ENCODE data around the gene GRK5.
"Not testable (repeated sequence)": the region's sequence is repeated elsewhere in the genome, so short reads cannot be mapped to it uniquely, and the experiment has no call there.

GRK5 gene

DNA sequence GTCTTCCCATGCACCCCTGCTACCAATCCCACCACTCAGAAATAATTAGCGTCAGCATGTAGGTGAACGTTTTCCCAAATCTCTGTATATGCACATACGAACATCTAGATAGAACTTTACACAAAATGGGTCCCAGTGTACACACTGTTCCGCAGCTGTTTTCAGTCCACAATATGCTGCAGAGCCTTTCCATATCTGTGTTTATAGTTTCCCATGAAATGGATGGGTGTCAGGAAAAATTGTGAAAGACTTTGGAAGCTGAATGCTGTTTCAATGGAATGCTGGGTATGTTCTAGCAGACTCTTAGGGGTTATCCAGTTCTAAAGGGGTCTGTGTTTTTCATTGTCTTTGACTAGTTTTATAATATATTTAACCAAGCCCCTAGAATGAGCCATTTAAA lies 13.8 kb downstream of the GRK5 start:
- in situ Hi-C loops (cut with MboI; ENCODE audit: low sequenced_read_pairs), result no loop called here

DNA sequence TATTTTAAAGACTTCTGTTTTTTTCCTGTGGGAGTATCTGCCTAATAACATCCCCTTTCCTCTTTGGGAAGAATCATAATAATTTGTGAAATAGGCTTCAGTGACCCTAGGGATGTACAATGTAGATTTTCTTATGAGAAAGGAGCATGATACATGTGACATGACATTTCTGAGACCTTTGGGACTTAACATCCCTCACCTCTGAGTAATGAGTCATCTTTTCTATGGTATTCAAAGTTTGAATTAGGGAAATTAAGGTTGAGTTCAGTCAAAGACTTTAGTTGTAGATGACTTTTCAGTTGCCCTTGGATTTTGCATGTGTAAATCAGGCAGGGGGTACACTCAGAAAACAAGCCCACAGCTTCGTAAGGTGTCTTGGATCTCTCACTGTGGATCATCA lies 14.3 kb downstream of the GRK5 start:
- in situ Hi-C loops (cut with MboI; ENCODE audit: low sequenced_read_pairs), result no loop called here

DNA sequence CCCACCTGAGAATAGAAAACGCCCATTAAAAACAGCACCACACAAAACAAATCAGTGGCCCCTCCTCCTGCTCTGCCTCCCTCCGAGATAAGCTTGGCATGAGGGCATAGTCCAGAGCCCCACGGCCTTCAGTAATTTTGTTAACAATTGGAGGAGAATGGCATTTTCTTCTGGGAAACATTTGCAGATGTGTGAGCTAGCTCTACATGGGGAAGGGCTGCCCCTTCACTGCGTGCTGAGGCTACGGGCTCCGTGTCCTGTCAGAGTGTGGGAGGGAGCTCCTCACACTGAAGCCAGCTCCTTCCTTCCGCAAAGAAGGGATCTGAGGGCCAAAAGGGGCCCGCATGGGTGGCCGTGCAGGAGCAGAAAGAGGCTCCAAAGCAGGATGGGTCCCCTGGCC lies 15.2 kb downstream of the GRK5 start:
- in situ Hi-C loops (cut with MboI; ENCODE audit: low sequenced_read_pairs), result no loop called here

DNA sequence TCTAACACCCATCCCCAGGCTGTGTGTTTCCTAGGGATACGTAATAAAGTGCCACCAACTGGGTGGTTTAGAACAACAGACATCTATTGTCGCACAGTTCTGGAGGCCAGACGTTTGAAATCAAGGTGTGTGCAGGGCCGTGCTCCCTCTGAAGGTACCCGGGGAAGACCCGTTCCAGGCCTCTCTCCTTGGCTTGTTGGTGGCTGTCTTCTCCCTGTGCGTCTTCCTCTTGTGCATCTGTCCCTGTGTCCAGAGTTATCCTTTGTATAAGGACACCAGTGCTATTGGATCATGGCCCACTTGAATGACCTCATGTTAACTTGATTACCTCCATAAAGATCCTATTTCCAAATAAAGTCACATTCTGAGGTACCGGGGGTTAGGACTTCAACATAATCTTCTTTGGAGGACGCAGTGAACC lies 15.6 kb downstream of the GRK5 start:
- in situ Hi-C loops (cut with MboI; ENCODE audit: low sequenced_read_pairs), result no loop called here

DNA sequence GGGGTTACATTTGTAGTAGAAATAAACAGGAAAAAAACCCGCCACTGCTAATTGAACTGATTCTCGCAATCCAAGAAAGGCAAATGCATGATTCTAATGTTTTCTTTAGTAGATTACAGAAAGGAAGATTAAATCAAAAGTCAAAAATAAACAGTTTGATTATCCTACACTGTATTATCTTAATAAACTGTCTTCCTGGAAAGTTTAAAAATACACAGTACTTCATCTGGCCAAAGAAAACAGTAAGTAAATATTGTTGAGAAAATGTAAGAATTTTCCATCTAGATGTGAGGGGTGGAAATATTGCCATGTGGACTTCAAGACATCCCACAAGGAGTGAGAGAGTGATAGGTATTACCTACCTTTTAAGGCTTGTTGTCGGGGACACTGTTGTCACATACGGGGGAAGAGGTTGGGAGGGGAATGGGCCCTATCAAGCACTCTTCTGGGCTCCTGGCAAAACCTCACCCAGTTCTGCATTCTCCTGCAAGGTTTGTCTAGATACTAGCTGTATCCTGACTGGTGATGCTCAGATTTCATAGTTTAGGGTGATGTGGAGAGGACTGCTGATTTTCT lies 17.8 kb downstream of the GRK5 start:
- in situ Hi-C loops (cut with MboI; ENCODE audit: low sequenced_read_pairs), result no loop called here

DNA sequence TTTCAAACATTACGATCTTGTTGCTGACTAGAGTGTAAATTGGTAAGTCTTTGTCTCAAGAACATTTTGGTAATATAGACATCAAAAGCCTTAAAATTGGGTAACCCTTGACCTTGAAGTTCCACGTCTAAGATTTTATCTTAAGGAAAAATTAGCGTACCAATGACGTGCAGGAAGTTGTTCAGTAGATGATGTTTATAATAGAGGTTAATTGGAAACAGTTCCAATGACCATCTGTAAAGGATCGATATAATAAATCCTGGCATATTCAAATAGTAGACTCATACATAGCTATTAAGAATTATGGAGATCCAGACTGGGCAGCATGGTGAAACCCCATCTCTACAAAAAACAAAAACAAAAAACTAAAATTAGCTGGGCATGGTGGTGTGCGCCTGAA lies 20.5 kb downstream of the GRK5 start:
- in situ Hi-C loops (cut with MboI; ENCODE audit: low sequenced_read_pairs), result no loop called here

DNA sequence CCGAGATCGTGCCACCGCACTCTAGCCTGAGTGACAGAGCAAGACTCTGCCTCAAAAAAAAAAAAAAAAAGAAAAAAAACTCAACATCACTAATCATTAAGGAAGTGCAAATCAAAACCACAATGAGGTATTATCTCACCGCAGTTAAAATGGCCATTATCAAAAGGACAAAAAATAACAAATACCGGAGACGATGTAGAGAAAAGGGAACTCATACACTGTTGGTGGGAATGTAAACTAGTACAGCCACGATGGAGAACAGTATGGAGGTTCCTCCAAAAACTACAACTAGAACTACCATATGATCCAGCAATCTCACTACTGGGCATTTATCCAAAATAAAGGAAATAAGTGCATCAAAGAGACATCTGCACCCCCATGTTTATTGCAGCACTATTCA lies 24.3 kb downstream of the GRK5 start:
- in situ Hi-C loops (cut with MboI; ENCODE audit: low sequenced_read_pairs), result no loop called here

DNA sequence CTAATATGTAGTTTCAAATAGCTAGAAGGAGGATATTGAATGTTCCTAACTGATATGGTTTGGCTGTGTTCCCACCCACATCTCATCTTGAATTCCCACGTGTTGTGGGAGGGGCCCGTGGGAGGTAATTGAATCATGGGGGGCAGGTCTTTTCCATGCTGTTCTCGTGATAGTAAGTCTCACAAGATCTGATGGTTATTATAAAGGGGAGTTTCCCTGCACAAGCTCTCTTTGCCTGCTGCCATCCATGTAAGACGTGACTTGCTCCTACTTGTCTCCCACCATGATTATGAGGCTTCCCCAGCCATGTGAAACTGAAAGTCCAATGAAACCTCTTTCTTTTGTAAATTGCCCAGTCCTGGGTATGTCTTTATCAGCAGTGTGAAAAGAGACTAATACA lies 25.1 kb downstream of the GRK5 start:
- in situ Hi-C loops (cut with MboI; ENCODE audit: low sequenced_read_pairs), result not testable (repeated sequence)

DNA sequence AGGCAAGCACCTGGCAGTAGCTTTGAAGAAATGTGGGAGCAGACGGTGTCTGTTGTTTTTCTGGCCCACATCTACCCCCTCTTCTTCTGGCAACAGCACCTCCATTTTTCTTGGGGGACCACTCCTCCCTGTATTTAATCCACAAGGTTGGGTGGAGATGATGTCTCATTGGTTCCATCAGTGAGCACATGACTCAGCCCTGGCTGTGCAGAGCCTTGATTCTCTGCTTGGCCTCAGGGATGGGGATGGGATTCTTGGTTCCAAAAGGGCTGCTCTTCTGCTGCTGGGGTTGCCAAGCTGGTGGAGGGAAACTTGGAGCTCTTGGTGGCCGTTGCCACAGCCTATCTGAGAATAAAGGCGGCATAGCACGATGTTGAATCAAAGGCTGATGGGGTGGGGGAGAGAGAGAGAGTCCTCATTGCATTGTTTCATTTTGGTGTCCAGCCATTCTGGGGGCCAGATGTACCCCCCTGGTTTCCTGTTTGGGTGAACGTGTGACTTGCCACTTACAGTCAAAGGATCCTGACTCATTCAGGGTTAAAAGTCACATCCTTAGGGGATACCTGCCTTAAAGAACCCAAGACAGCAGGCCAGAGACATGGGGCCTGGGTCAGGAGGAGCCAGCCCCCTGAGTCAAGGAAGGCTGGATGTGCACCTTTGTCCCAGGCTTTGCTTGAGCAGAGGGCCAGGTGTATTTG lies 25.9 kb downstream of the GRK5 start:
- in situ Hi-C loops (cut with MboI; ENCODE audit: low sequenced_read_pairs), result no loop called here

DNA sequence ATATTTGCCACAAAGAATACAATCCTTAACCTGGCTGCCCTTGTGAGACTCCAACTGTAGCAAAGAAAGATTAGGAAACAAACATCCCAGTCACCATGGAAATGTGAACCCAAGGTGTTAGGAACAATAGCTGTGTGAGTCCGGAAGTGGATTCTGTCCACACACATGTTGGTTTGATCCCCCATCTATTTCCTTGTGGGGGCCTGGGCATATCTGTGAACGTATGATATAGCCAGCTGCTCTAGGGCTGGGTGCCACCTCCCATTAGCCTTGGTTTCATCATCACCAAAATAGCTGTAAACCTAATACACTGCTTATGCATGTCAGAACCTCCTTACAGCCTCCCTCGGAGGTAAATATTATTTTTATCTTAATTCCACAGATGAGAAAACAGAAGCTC lies 26.4 kb downstream of the GRK5 start:
- in situ Hi-C loops (cut with MboI; ENCODE audit: low sequenced_read_pairs), result no loop called here

DNA sequence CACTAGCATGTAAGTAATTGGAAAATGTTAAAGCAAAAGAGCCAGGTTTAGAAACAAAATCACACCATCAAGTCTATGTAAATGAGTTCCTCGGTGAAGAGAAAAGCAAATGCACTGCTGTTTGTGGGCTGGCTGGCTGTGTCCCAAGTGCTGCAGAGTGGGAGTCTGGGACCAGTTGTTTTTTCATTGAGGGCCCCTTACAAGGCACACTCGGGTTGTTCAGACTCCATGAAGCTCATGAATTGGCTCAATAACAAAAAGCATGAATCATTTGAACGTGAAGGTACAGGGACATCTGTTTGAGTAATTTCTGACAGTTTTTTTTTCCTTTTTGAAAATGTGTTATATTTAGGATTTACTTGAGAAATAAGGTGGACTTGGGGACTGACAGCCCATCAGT lies 28.0 kb downstream of the GRK5 start:
- in situ Hi-C loops (cut with MboI; ENCODE audit: low sequenced_read_pairs), result no loop called here

DNA sequence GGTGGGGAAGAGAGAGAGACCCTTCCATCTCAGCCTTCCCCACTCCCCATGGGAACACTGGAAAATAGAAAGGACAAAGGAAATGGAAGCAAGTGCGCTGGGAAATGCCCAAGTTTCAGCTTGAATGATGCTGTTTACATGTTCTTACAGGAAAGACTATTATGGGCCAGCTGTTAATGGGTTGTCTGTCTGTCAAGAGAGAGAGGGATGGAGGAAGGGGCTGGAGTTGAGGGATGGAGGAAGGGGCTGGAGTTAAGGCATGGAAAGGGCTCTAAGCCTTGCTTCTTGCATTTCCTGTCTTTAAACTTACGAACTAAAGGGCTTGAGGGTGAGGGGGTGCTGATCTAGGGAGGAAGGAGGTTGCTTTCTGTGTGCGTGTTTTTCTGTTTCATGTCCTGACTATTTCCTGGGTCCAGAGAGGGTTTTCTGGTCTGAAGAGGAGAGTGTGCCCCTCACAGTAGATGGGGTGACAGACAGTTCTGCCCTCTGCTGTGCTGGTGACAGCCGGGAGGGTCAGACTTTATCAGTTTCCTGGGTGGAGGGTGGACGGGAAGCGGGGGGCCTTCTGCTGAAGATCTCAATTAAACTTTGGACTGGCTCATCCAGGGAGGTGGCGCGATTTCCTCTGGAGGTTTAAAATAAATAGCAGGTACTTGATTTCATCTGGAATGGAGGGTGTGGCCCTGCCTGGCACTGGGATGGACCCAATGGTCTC lies 30.5 kb downstream of the GRK5 start:
- in situ Hi-C loops (cut with MboI; ENCODE audit: low sequenced_read_pairs), result no loop called here

DNA sequence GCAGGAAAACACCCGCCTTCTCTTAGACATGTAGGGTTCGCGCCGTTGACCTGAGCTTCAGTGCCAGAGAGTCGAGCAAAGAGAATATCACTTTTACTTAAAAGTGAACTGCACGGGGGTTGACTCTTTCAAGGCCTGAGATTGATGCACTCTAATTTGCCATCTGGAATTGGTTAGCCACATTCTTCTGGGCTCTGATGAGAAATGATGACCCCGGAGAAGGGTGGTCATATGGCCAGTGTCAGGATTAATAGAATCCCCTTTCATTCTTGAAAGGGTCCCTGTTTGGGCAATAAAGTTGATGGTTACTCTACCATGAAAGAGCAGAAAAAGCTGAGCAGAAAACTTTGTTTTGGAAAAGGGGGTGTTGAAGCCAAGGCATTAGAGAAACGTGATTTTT lies 31.2 kb downstream of the GRK5 start:
- in situ Hi-C loops (cut with MboI; ENCODE audit: low sequenced_read_pairs), result no loop called here

DNA sequence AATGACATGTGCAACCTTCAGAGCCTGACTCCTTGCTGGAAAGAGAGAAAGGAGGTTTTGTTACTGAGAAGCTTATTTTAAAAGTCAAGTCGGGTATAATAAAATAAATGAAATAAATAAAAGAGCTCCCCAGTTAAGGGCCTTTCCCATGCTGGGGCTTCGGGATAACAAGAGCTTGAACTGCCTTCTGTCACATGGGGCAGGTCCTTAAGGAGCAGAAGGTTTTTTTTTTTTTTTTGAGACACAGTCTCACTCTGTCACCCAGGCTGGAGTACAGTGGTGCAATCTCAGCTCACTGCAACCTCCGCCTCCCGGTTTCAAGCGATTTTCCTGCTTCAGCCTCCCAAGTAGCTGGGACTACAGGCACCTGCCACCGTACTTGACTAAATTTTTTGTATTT lies 31.6 kb downstream of the GRK5 start:
- in situ Hi-C loops (cut with MboI; ENCODE audit: low sequenced_read_pairs), result not testable (repeated sequence)

DNA sequence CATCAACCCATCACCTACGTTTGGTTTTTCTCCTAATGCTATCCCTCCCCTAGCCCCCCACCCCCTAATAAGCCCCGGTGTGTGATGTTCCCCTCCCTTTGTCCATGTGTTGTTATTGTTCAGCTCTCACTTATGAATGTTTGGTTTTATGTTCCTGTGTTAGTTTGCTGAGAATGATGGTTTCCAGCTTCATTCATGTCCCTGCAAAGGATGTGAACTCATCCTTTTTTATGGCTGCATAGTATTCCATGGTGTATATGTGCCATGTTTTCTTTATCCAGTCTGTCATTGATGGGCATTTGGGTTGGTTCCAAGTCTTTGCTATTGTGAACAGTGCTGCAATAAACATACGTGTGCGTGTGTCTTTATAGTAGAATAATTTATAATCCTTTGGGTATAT lies 32.3 kb downstream of the GRK5 start:
- in situ Hi-C loops (cut with MboI; ENCODE audit: low sequenced_read_pairs), result not testable (repeated sequence)

DNA sequence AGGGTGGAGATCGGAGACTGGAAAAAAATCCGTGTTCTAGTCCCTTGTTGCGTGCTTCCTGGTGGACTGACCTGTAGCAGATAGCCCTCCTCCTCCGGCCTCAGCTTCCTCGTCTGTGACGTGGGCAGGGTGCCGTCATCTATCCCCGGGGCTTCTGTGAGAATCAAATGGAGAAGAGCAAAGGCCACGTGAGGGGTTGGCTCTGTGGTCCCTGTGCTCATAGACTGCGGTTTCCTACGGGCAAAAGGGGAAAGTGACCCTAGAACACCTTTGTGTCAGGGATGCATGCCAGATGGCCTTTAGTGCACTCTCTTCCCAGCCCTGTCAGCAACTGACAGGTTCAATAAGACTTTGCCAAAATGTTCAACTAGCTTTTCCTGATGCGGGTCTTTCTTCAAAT lies 33.7 kb downstream of the GRK5 start:
- in situ Hi-C loops (cut with MboI; ENCODE audit: low sequenced_read_pairs), result no loop called here

DNA sequence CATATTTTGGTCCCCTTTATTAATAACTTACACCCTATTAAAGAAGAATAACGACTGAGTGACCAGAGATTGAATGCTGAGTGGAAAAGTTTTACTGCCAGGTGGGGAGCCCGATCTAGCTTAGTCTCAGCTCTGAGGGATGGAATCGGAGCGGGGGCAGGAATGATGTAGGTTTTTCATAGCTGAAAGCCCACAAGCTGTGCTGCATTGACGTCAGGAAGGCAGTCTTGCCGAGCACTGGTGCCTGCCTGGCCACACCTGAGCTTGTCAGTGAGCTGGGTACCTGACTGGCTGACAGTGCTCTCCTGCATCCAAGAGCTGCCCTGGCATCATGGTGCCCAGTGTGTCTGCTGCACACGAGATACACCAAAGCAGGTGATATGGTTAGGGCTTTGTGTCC lies 34.8 kb downstream of the GRK5 start:
- in situ Hi-C loops (cut with MboI; ENCODE audit: low sequenced_read_pairs), result no loop called here

DNA sequence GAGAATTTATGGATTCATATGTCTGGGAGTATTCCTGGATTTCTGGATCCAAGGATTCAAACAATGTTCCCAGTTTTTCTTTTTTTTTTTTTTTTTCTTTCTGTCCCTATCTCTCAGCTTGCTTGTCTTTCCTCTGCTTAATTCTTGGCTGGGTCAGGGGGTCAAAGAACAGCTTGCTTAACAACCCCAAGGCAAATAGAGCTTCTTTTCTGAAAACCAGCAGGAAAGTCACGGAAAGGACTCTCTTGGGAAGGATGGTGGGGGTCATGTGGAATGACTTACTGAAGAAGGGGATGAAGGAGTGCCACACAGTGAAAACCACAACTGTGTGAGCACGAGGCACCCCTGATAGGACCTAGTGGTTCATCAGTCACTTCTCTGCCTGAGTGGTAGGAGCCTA lies 36.1 kb downstream of the GRK5 start:
- in situ Hi-C loops (cut with MboI; ENCODE audit: low sequenced_read_pairs), result no loop called here

DNA sequence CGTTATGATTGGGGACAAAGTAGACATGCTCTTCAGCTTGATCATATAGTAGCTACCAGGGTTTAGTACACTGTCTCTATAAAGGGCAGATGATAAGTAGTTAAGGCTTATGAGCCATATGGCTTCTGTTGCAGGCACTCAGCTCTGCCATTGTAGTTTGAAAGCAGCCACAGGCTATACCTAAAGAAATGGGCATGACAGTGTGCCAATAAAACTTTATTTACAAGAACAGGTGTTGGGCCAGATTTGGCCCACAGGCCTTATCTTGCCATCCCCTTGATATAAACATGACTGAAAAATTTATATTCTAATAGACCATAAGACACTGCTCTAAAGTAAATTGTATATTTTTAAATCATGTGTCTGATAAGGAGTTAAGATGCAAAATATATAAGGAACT lies 36.6 kb downstream of the GRK5 start:
- in situ Hi-C loops (cut with MboI; ENCODE audit: low sequenced_read_pairs), result no loop called here

DNA sequence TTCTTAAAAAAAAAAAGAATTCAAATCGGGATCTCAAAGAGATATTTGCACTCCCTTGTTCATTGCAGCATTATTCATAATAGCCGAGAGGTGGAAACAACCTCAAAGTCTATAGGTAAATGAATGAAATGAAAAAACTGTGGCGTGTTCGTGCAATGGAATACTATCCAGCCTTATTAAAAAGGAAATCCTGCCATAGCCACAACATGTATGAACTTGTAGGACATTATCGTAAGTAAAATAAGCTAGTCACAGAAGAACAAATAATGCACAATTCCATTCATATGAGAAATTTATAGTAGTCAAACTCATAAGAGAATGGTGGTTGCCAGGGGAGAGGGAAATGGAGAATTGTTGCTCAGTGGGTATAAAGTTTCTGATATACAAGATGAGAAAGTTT lies 37.9 kb downstream of the GRK5 start:
- in situ Hi-C loops (cut with MboI; ENCODE audit: low sequenced_read_pairs), result no loop called here

DNA sequence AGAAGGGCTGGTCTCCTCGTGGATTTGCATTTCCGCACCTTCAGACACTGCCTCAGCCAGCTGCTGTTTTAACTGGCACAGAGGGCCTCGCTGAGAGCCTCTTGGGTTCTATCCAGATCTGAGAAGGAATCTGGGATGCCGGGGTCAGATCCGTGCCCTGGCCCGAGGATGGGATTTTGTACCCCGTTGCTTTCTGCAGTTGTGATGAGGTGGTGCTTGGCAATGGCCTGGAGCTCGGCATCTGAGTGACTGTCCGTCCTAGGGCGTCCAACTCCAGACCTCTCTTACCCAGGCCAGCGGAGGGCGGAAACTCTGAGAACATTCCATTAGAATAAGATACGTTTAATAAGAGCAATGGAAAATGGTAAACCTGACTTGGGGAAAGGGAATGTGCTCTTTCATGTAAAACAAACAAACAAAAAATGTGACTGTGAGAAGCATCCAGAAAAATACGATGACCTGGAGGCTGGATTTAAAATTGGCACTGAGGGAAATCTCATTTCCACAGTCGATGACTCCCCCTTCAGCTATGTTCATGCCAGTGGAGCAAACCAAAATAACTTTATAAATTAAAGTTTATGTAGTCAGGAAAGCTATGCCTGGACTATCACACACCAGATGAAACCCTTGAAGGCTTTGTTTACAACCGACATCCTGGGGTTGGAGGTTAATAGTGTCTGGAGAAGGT lies 39.6 kb downstream of the GRK5 start:
- in situ Hi-C loops (cut with MboI; ENCODE audit: low sequenced_read_pairs), result no loop called here

DNA sequence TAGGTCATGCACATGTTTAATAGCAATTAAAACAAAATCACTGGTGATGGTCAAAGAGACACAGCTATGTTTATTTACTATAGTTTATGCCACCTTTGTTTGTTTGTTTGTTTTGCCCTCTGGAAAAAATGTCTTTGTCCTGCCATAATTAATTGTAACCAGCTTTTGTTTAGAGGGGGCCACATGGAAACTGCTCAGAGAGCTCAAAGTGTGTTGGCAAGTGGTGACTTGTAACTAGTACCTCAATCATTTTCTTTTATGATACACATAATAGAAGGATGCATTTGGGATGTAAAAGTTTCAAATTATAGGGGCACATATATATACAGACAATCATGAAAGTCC lies 40.2 kb downstream of the GRK5 start:
- in situ Hi-C loops (cut with MboI; ENCODE audit: low sequenced_read_pairs), result no loop called here

All from HL-60/S4 (cell line).